HG02571 (cell line): ENCODE measurements around the gene PLIN3.
A peak's percentile ranks its signal among the peaks of the same experiment; 100 is the strongest.
"Not testable (repeated sequence)": the region's sequence is repeated elsewhere in the genome, so short reads cannot be mapped to it uniquely, and the experiment has no call there.

Experiments
- ATAC-seq: cut with Tn5 transposase; IDR thresholded peaks from one replicate; pipeline ENCODE4 v1.9.1; 2021; ENCODE audit warnings: mild to moderate bottlenecking, moderate library complexity; ENCODE audit not compliant: unreplicated experiment

The PLIN3 gene

GRCh38 chr19:4847190-4847973 is 20.1 kb downstream of the PLIN3 start:
- no peak for ATAC-seq

GRCh38 chr19:4845975-4846374 is 21.5 kb downstream of the PLIN3 start:
- ATAC-seq: not testable (repeated sequence)

- ATAC-seq: no peak
Measured at GRCh38 chr19:4844348-4845179, 22.9 kb downstream of the PLIN3 start.

GRCh38 chr19:4843647-4843965 is 23.9 kb downstream of the PLIN3 start:
- ATAC-seq: no peak

- no peak for ATAC-seq
Measured at GRCh38 chr19:4839192-4839591, 28.3 kb downstream of the PLIN3 start.

- ATAC-seq: no peak
Measured at GRCh38 chr19:4832776-4833175, 34.7 kb downstream of the PLIN3 start.

- not testable (repeated sequence) for ATAC-seq
Measured at GRCh38 chr19:4831979-4832340, 35.5 kb downstream of the PLIN3 start.

- ATAC-seq: peak; percentile 67
Measured at GRCh38 chr19:4831304-4831978, 36.0 kb downstream of the PLIN3 start, which contains the start of gene TICAM1. Gene TICAM1, minus strand, starts transcription at chr19:4831712. Its CDS starts 13,335 bp downstream, at chr19:4818377.

- no peak for ATAC-seq
Measured at GRCh38 chr19:4830768-4831265, 36.6 kb downstream of the PLIN3 start.

GRCh38 chr19:4830332-4830731 is 37.1 kb downstream of the PLIN3 start:
- ATAC-seq: no peak

- ATAC-seq: no peak
Measured at GRCh38 chr19:4829001-4829712, 38.3 kb downstream of the PLIN3 start.

GRCh38 chr19:4823577-4823976 is 43.9 kb downstream of the PLIN3 start:
- ATAC-seq: no peak

- not testable (repeated sequence) for ATAC-seq
Measured at GRCh38 chr19:4822354-4822753, 45.1 kb downstream of the PLIN3 start.

- no peak for ATAC-seq
Measured at GRCh38 chr19:4821265-4821664, 46.2 kb downstream of the PLIN3 start.

GRCh38 chr19:4817467-4818277 is 49.8 kb downstream of the PLIN3 start:
- no peak for ATAC-seq

GRCh38 chr19:4816950-4817278 is 50.6 kb downstream of the PLIN3 start:
- no peak for ATAC-seq

GRCh38 chr19:4816202-4816949 is 51.1 kb downstream of the PLIN3 start:
- no peak for ATAC-seq

- ATAC-seq: no peak
Measured at GRCh38 chr19:4815426-4816201, 51.9 kb downstream of the PLIN3 start.
